ENCODE data around the gene TECPR1.

- TF ChIP-seq EZH2 (IDR thresholded peaks at IDR 0.05; ENCODE audit: insufficient read depth, poor library complexity, severe bottlenecking) (no peak), EZH2phosphoT487 (IDR thresholded peaks at IDR 0.05; ENCODE audit: insufficient read depth, low read depth) (no peak)
Observed at GRCh38 chr7:98235901-98236300, 16.1 kb downstream of the TECPR1 start.

All from GM23248 (cell line).